Astrocyte of the spinal cord (primary cell): ENCODE measurements around the gene LPAR2.

Source experiments
- DNase-seq: peaks from one replicate; pipeline ENCODE4 v3.0.0; 2011; ENCODE audit warnings: low read depth, low spot score
- H3K4me3 ChIP-seq: 2 replicates; pipeline ENCODE4 v1.5.1; 2011; ENCODE audit warnings: low read depth, mild to moderate bottlenecking, low read length, moderate library complexity
- CTCF ChIP-seq: IDR thresholded peaks from 2 replicates; pipeline ENCODE4 v1.5.1; 2012; ENCODE audit warnings: low read depth, mild to moderate bottlenecking, low read length, inconsistent platforms
- in situ Hi-C: cut with HindIII; loops from 2 replicates; pipeline ENCODE4 v1.10.0; 2017; ENCODE audit warnings: low sequenced_read_pairs

The LPAR2 gene

GRCh38 chr19:19584356-19584755 lies 43.7 kb downstream of the LPAR2 start:
- H3K4me3 ChIP-seq = no peak overlapping the region
- in situ Hi-C loops = no loop called here
- TF ChIP-seq CTCF = no peak
- DNase-seq = no peak

- in situ Hi-C loops = no loop called here
- no peak overlapping the region for H3K4me3 ChIP-seq
- no peak for TF ChIP-seq CTCF
- DNase-seq = no peak
Observed at GRCh38 chr19:19582471-19582870, 45.5 kb downstream of the LPAR2 start.

GRCh38 chr19:19581391-19581790 lies 46.6 kb downstream of the LPAR2 start:
- in situ Hi-C loops = no loop called here
- no peak for TF ChIP-seq CTCF
- DNase-seq = no peak
- H3K4me3 ChIP-seq = no peak overlapping the region

GRCh38 chr19:19580418-19580817 lies 47.6 kb downstream of the LPAR2 start:
- DNase-seq = no peak
- no peak overlapping the region for H3K4me3 ChIP-seq
- in situ Hi-C loops = no loop called here
- no peak for TF ChIP-seq CTCF

- in situ Hi-C loops = no loop called here
- no peak overlapping the region for H3K4me3 ChIP-seq
- TF ChIP-seq CTCF = no peak
- DNase-seq = no peak
Observed at GRCh38 chr19:19579533-19580361, 48.3 kb downstream of the LPAR2 start.

GRCh38 chr19:19578252-19578651 lies 49.8 kb downstream of the LPAR2 start:
- no peak for DNase-seq
- in situ Hi-C loops = no loop called here
- TF ChIP-seq CTCF = no peak
- no peak overlapping the region for H3K4me3 ChIP-seq

- no peak for DNase-seq
- TF ChIP-seq CTCF = no peak
- in situ Hi-C loops = no loop called here
Observed at GRCh38 chr19:19575411-19575810, 52.6 kb downstream of the LPAR2 start.

More at GRCh38 chr19:19575411-19575810, 52.6 kb downstream of the LPAR2 start:
- H3K4me3 ChIP-seq = no peak overlapping the region
